ENCODE results near the gene MKI67.

- no peak for TF ChIP-seq CTCF (optimal IDR thresholded peaks at IDR 0.05 in 1 of 3, IDR thresholded peaks at IDR 0.05 in 1 of 3, conservative IDR thresholded peaks at IDR 0.05 in 1 of 3; ENCODE audit: extremely low read depth in 1 of 3, insufficient read depth in 2 of 3, low read length in 3 of 3)
- no peak for TF ChIP-seq EZH2 (IDR thresholded peaks at IDR 0.05; ENCODE audit: low read length)
Observed at GRCh38 chr10:128070721-128071416, 55.4 kb downstream of the MKI67 start.
